Fibroblast of lung (primary cell): ENCODE data around the gene B3GNT9. TPM values are rescaled to one million over a fixed set of nuclear protein-coding genes. Genes with fewer than 3 reads are reported as not detected.

ENCODE experiments used
- DNase-seq, 2 donors: peaks; one replicate each; pipeline versions ENCODE4 v3.0.0 to v3.0.0-alpha.2; 2010; ENCODE audit warnings: low read depth in 2 of 2
- H2AFZ ChIP-seq: 2 replicates; pipeline ENCODE4 v1.5.1; 2012; ENCODE audit warnings: low read length, control low read depth, inconsistent platforms
- H3K27ac ChIP-seq: 2 replicates; pipeline ENCODE4 v1.5.1; 2011; ENCODE audit warnings: low read length, control low read depth; ENCODE audit not compliant: insufficient read depth
- H3K27me3 ChIP-seq: 2 replicates; pipeline ENCODE4 v1.5.1; 2011; ENCODE audit warnings: mild to moderate bottlenecking, low read length; ENCODE audit not compliant: control insufficient read depth, insufficient read depth
- H3K36me3 ChIP-seq: 2 replicates; pipeline ENCODE4 v1.5.1; 2011; ENCODE audit warnings: low read length; ENCODE audit not compliant: control insufficient read depth, insufficient read depth
- H3K4me1 ChIP-seq: 2 replicates; pipeline ENCODE4 v1.5.1; 2011; ENCODE audit warnings: low read length; ENCODE audit not compliant: control insufficient read depth, insufficient read depth; ENCODE audit errors: extremely low read depth
- H3K4me2 ChIP-seq: 2 replicates; pipeline ENCODE4 v1.5.1; 2011; ENCODE audit warnings: low read length, control low read depth; ENCODE audit not compliant: insufficient read depth; ENCODE audit errors: extremely low read depth
- H3K4me3 ChIP-seq, 4 experiments: fragments of 200-600 bp in 1 of 4; sonication (generic) in 1 of 4; replicated peaks in 1 of 4; 2 replicates each; pipeline ENCODE4 v1.5.1; 2011 to 2016; ENCODE audit warnings: low read length in 4 of 4, low read depth in 3 of 4, mild to moderate bottlenecking in 3 of 4, control low read depth in 2 of 4, inconsistent platforms in 1 of 4, mixed read lengths in 1 of 4; ENCODE audit not compliant: insufficient read depth in 1 of 4; ENCODE audit errors: control extremely low read depth in 1 of 4
- H3K79me2 ChIP-seq: 2 replicates; pipeline ENCODE4 v1.5.1; 2012; ENCODE audit warnings: mild to moderate bottlenecking, low read length, inconsistent platforms; ENCODE audit not compliant: control insufficient read depth, insufficient read depth
- H3K9ac ChIP-seq: 2 replicates; pipeline ENCODE4 v1.5.1; 2011; ENCODE audit warnings: mild to moderate bottlenecking, low read length, control low read depth; ENCODE audit not compliant: insufficient read depth
- H3K9me3 ChIP-seq: 2 replicates; pipeline ENCODE4 v1.5.1; 2012; ENCODE audit warnings: low read depth, low read length; ENCODE audit not compliant: control insufficient read depth, insufficient read depth
- H4K20me1 ChIP-seq: 2 replicates; pipeline ENCODE4 v1.5.1; 2011; ENCODE audit warnings: low read length; ENCODE audit not compliant: control insufficient read depth, insufficient read depth; ENCODE audit errors: extremely low read depth
- EZH2 ChIP-seq: IDR thresholded peaks from 2 replicates; pipeline ENCODE4 v1.5.1; 2012; ENCODE audit warnings: low read length, control low read depth, mild to moderate bottlenecking; ENCODE audit errors: missing control alignments
- polyA plus RNA-seq, 2 donors: library from polyadenylated mRNA; depleted of rRNA in 1 of 2; stranded (reverse) in 1 of 2; unstranded in 1 of 2; fragments of >200 nt; gene quantifications; 2 replicates each; pipeline ENCODE4 v1.2.1, GENCODE V29; 2011 to 2012; ENCODE audit warnings: missing spikeins in 1 of 2
- total RNA-seq: library from RNA; depleted of rRNA; stranded (reverse); fragments of >200 nt; gene quantifications from 2 replicates; pipeline ENCODE4 v1.2.1, GENCODE V29; 2014
- TF ChIP-seq, protein P1 (sequence below), 2 donors: IDR thresholded peaks in 1 of 2; conservative IDR thresholded peaks in 1 of 2; 1 replicate in 1 of 2; 2 replicates in 1 of 2; pipeline ENCODE4 v1.5.1; 2011 to 2012; ENCODE audit warnings: low read length in 2 of 2, control low read depth in 1 of 2, inconsistent platforms in 1 of 2, low read depth in 1 of 2, mild to moderate bottlenecking in 1 of 2

B3GNT9 gene
- total and polyA plus RNA-seq, 2 donors (not counting 1 experiment from before 2014, with no cell fraction given): 29.6 to 34.7 TPM

DNA sequence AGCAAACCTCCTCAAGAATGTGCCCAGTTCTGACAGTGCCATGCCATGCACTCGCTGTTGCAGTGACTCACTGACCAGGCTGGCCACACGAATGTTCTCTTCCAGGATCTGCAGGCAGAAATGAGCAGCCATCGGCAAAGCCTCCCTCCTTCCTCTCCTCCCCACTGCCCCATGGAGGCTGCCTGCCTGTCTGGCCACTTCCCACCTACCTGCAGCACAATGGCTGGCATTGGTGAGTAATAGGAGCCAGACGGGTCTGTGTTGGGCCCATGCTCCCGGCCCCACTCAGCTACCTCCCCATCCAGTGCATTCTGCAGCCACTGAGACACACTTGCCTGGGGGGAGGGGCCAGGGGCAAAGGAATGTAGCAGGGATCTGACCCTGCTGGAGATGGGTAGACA lies 35.8 kb upstream of the B3GNT9 start:
- H4K20me1 ChIP-seq: no peaks in the 10 kb centered on the region
- no peaks in the 10 kb centered on the region for H3K9me3 ChIP-seq
- no peak overlapping the region for H3K9ac ChIP-seq
- H3K4me3 ChIP-seq: no peak overlapping the region
- no peaks in the 10 kb centered on the region for H3K27me3 ChIP-seq
- H3K27ac ChIP-seq: no peak overlapping the region
- peaks cover 25% of the 10 kb centered on the region for H3K4me1 ChIP-seq
- no peak for TF ChIP-seq EZH2
- TF ChIP-seq, protein P1, sequence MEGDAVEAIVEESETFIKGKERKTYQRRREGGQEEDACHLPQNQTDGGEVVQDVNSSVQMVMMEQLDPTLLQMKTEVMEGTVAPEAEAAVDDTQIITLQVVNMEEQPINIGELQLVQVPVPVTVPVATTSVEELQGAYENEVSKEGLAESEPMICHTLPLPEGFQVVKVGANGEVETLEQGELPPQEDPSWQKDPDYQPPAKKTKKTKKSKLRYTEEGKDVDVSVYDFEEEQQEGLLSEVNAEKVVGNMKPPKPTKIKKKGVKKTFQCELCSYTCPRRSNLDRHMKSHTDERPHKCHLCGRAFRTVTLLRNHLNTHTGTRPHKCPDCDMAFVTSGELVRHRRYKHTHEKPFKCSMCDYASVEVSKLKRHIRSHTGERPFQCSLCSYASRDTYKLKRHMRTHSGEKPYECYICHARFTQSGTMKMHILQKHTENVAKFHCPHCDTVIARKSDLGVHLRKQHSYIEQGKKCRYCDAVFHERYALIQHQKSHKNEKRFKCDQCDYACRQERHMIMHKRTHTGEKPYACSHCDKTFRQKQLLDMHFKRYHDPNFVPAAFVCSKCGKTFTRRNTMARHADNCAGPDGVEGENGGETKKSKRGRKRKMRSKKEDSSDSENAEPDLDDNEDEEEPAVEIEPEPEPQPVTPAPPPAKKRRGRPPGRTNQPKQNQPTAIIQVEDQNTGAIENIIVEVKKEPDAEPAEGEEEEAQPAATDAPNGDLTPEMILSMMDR (conservative IDR thresholded peaks at IDR 0.05 in 1 of 2, IDR thresholded peaks at IDR 0.05 in 1 of 2; ENCODE audit: low read depth in 1 of 2, low read length in 2 of 2): no peak
- DNase-seq: no peak
- peaks cover 9% of the 10 kb centered on the region for H3K79me2 ChIP-seq
- H2AFZ ChIP-seq: no peak overlapping the region
- no peak overlapping the region for H3K4me2 ChIP-seq
- H3K36me3 ChIP-seq: no peaks in the 10 kb centered on the region

GRCh38 chr16:67185651-67186134 lies 34.9 kb upstream of the B3GNT9 start:
- no peaks in the 10 kb centered on the region for H3K36me3 ChIP-seq
- TF ChIP-seq, protein P1 (conservative IDR thresholded peaks at IDR 0.05 in 1 of 2, IDR thresholded peaks at IDR 0.05 in 1 of 2; ENCODE audit: low read depth in 1 of 2, low read length in 2 of 2): no peak
- TF ChIP-seq EZH2: no peak
- H3K79me2 ChIP-seq: peaks cover 9% of the 10 kb centered on the region
- no peak overlapping the region for H3K27ac ChIP-seq
- no peaks in the 10 kb centered on the region for H4K20me1 ChIP-seq
- no peak for DNase-seq
- peaks cover 25% of the 10 kb centered on the region for H3K4me1 ChIP-seq
- peak overlapping the region in 1 of 4 experiments; percentile 34 for H3K4me3 ChIP-seq
- no peak overlapping the region for H3K9ac ChIP-seq
- H3K27me3 ChIP-seq: no peaks in the 10 kb centered on the region
- H3K9me3 ChIP-seq: no peaks in the 10 kb centered on the region
- peak overlapping the region; percentile 39 for H3K4me2 ChIP-seq
- no peak overlapping the region for H2AFZ ChIP-seq

GRCh38 chr16:67184995-67185650 lies 34.3 kb upstream of the B3GNT9 start:
- no peak overlapping the region for H2AFZ ChIP-seq
- peak; percentile 83 to 92 for DNase-seq
- H3K4me2 ChIP-seq: peak overlapping the region; percentile 39

More at GRCh38 chr16:67184995-67185650, 34.3 kb upstream of the B3GNT9 start:
- TF ChIP-seq EZH2: no peak
- TF ChIP-seq, protein P1 (conservative IDR thresholded peaks at IDR 0.05 in 1 of 2, IDR thresholded peaks at IDR 0.05 in 1 of 2; ENCODE audit: low read depth in 1 of 2, low read length in 2 of 2): peak; percentile 64 to 87
- no peak overlapping the region for H3K27ac ChIP-seq
- peaks cover 24% of the 10 kb centered on the region for H3K4me1 ChIP-seq
- H3K9me3 ChIP-seq: no peaks in the 10 kb centered on the region
- no peaks in the 10 kb centered on the region for H3K27me3 ChIP-seq
- peaks cover 9% of the 10 kb centered on the region for H3K79me2 ChIP-seq
- H3K36me3 ChIP-seq: peaks cover 3% of the 10 kb centered on the region
- no peak overlapping the region for H3K9ac ChIP-seq
- H4K20me1 ChIP-seq: no peaks in the 10 kb centered on the region
- H3K4me3 ChIP-seq: peak overlapping the region in 2 of 4 experiments; percentile 21 to 63
